Mesodermal cell (in vitro differentiated cells): ENCODE measurements around the gene OR5P2.
"Not testable (repeated sequence)": the region's sequence is repeated elsewhere in the genome, so short reads cannot be mapped to it uniquely, and the experiment has no call there.

ENCODE experiments used
- H3K27ac ChIP-seq: 2 replicates; pipeline ENCODE4 v1.7.0; 2013; ENCODE audit warnings: mild to moderate bottlenecking, low read depth, low read length, moderate library complexity; ENCODE audit not compliant: severe bottlenecking
- H3K36me3 ChIP-seq: 2 replicates; pipeline ENCODE4 v1.7.1; 2013; ENCODE audit warnings: mild to moderate bottlenecking, low read length, moderate library complexity; ENCODE audit not compliant: control insufficient read depth, insufficient read depth
- H3K4me1 ChIP-seq: one replicate; pipeline ENCODE4 v1.7.1; 2013; ENCODE audit warnings: mild to moderate bottlenecking, low read length; ENCODE audit not compliant: insufficient read depth, control insufficient read depth, poor library complexity, severe bottlenecking
- H3K4me3 ChIP-seq: 2 replicates; pipeline ENCODE4 v1.7.0; 2013; ENCODE audit warnings: low read length, control low read depth, mild to moderate bottlenecking; ENCODE audit not compliant: insufficient read depth, poor library complexity, severe bottlenecking; ENCODE audit errors: extremely low read depth
- H3K9me3 ChIP-seq: 2 replicates; pipeline ENCODE4 v1.7.1; 2013; ENCODE audit warnings: mild to moderate bottlenecking, low read length, moderate library complexity; ENCODE audit not compliant: control insufficient read depth
- WGBS, 2 experiments: methylation state at CpG; one replicate each; pipeline ENCODE4 v1.1.5; 2013; ENCODE audit warnings: missing lambda C conversion rate in 2 of 2; ENCODE audit not compliant: insufficient coverage in 2 of 2; 5-methylcytosine and 5-hydroxymethylcytosine counted together

OR5P2 gene

DNA sequence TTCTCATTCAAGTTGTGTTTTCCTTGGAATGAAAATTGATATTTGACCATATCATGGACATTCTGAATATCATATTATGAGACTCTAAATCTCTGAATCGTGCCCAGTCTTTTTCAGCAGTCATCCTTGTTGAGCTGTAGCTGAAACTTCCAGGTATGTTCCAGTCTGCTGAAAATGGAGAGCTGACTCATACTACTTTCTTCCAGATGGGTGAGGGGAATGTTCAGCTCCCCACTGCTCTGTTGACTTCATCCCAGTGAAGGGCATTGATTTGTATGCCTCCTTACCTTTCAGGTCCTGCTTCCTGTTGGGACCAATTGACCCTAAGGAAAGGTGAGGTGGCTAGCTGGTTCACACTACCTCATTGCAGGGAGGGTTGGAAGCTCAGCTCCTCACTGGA is 3.5 kb downstream of the OR5P2 start:
- H3K4me1 ChIP-seq = no peaks in the 10 kb centered on the region
- WGBS, 2 experiments = 60 to 67% methylated on average over 1 of the region's 1 CpG
- H3K27ac ChIP-seq = no peak overlapping the region
- no peaks in the 10 kb centered on the region for H3K9me3 ChIP-seq
- H3K36me3 ChIP-seq = no peaks in the 10 kb centered on the region
- no peak overlapping the region for H3K4me3 ChIP-seq

DNA sequence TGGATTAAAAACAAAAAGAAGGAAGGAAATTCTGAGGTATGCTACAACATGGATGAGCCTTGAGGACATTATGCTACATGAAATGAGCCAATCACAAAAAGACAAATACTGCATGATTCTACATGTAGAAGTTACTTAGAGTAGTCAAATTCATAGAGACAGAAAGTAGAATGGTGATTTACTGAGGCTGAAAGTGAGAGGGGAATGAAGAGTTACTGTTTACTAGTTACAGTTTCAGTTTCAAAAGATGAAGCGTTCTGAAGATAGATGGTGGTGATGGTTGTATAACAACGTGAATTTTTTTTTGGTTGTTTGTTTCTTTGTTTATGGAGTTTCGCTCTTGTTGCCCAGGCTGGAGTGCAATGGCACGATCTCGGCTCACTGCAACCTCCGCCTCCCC is 9.5 kb downstream of the OR5P2 start:
- WGBS, 2 experiments = 90 to 100% methylated on average over 2 to 6 of the region's 6 CpGs
- H3K4me3 ChIP-seq = no peak overlapping the region
- no peaks in the 10 kb centered on the region for H3K36me3 ChIP-seq
- H3K27ac ChIP-seq = no peak overlapping the region
- H3K9me3 ChIP-seq = no peaks in the 10 kb centered on the region
- H3K4me1 ChIP-seq = no peaks in the 10 kb centered on the region

DNA sequence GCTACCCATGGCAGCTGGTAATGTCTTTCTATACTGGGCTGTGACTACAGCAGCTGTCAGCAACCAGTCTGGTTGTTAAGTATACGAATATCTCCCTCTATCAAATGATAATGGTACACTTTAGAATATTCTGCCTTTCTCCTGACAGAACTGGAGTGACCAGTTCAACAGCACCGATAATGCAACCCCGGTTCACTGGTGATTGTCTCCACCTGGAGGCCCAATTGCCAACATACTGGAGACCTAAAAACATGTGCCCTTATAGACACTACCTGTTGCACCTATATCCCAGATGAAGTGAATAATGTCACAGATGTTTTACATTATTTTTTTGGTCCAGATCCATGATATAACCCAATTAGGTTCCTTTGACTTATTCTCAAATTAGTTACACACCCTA is 21.1 kb downstream of the OR5P2 start:
- Histone ChIP-seq H3K36me3 (no peaks in the 10 kb centered on the region), H3K4me1 (no peaks in the 10 kb centered on the region), H3K9me3 (no peaks in the 10 kb centered on the region), H3K4me3 (no peak overlapping the region), H3K27ac (no peak overlapping the region)
- WGBS, 2 experiments = 86 to 95% methylated on average over 2 to 3 of the region's 3 CpGs

DNA sequence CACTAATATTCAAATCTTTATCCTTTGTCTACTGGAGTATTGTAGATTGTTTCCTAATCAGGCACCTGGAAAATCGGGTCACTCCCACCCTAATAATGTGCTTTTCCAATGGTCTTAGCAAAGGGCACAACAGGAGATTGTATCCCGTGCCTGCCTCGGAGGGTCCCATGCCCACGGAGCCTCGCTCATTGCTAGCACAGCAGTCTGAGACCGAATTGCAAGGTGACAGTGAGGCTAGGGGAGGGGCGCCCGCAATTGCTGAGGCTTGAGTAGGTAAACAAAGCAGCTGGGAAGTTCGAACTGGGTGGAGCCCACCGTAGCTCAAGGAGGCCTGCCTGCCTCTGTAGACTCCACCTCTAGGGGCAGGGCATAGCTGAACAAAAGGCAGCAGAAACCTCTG is 32.4 kb downstream of the OR5P2 start:
- 81 to 94% methylated on average over 6 to 8 of the region's 10 CpGs for WGBS, 2 experiments
- H3K27ac ChIP-seq, H3K4me3 ChIP-seq, H3K4me1 ChIP-seq, H3K9me3 ChIP-seq, H3K36me3 ChIP-seq: not testable (repeated sequence)

DNA sequence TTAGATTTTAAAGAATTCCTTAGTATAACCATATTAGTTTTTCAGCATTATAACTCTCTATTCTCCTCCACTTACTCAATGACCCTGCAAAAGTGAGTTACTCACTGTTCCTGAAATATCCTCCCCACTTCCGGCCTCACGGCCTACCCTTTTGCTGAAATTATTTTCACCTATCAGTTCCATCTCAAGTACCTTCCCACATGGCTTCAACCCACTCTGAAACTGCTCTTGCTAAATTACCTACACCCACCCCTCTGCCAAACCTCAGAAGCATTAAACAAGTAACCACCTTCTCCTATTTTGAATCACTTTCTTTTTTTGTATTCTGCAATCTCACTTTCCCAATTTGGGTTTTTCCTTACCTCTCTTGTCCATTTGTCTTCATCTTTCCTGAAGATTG is 37.7 kb downstream of the OR5P2 start:
- Histone ChIP-seq H3K36me3 (no peaks in the 10 kb centered on the region), H3K9me3 (no peaks in the 10 kb centered on the region), H3K27ac (no peak overlapping the region), H3K4me3 (no peak overlapping the region), H3K4me1 (no peaks in the 10 kb centered on the region)
- WGBS, 2 experiments = 88 to 91% methylated on average over 2 of the region's 2 CpGs

DNA sequence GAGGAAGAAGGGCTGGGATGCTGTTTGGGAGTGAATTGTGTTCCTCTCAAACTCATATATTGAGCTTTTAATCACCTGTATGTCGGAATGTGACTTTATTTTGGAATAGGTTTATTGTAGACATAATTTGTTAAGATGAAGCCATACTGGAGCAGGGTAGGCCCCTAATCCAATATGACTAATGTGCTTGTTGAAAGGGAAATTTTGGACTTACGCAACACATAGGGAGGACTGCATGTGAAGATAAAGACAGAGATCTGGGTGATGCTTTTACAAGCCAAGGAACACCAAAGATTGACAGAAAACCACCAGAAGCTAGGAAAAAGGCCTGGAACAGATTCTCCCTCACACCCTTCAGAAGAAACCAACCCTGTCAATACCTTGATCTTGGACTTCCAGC is 47.3 kb downstream of the OR5P2 start:
- Histone ChIP-seq H3K4me3 (no peak overlapping the region), H3K27ac (no peak overlapping the region), H3K36me3 (no peaks in the 10 kb centered on the region), H3K9me3 (no peaks in the 10 kb centered on the region), H3K4me1 (no peaks in the 10 kb centered on the region)
- WGBS, 2 experiments = 80 to 83% methylated on average over 1 of the region's 2 CpGs
